Subcutaneous adipose tissue (tissue), 4 donors: Measurements from ENCODE around the gene TBC1D16. TPM values are rescaled to one million over a fixed set of nuclear protein-coding genes. Genes with fewer than 3 reads are reported as not detected.

ENCODE experiments used
- total RNA-seq, 4 donors: library from RNA; depleted of rRNA; stranded (reverse); fragments of >200 nt; gene quantifications; one replicate each; pipeline ENCODE4 v1.1.0, GENCODE V29; 2016
- TF ChIP-seq, protein P1 (sequence below): fragments of 450-650 bp; IDR thresholded peaks from one replicate; pipeline ENCODE4 v1.5.1; 2016; ENCODE audit warnings: low read depth, mild to moderate bottlenecking, control low read depth, antibody characterized with exemption, moderate library complexity

TBC1D16 gene
- total RNA-seq, 4 donors from 2014 or later = 43.5 to 115 (median 60.5) TPM

DNA sequence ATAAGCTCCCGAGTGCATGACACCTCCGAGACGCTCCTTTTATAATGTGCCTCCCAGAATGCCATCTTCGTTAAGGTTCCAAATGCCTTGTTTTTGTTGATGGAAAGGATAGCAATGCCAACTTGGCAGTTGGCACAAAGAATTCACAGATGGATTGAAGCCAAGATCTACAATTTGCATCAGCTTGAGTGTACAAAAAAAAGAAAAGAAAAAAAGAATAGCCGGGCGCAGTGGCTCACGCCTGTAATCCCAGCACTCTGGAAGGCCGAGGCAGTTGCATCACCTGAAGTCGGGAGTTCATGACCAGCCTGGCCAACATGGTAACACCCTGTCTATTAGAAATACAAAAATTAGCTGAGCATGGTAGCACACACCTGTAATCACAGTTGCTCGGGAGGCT is 7.6 kb downstream of the TBC1D16 start:
- TF ChIP-seq, protein P1, sequence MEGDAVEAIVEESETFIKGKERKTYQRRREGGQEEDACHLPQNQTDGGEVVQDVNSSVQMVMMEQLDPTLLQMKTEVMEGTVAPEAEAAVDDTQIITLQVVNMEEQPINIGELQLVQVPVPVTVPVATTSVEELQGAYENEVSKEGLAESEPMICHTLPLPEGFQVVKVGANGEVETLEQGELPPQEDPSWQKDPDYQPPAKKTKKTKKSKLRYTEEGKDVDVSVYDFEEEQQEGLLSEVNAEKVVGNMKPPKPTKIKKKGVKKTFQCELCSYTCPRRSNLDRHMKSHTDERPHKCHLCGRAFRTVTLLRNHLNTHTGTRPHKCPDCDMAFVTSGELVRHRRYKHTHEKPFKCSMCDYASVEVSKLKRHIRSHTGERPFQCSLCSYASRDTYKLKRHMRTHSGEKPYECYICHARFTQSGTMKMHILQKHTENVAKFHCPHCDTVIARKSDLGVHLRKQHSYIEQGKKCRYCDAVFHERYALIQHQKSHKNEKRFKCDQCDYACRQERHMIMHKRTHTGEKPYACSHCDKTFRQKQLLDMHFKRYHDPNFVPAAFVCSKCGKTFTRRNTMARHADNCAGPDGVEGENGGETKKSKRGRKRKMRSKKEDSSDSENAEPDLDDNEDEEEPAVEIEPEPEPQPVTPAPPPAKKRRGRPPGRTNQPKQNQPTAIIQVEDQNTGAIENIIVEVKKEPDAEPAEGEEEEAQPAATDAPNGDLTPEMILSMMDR = no peak

DNA sequence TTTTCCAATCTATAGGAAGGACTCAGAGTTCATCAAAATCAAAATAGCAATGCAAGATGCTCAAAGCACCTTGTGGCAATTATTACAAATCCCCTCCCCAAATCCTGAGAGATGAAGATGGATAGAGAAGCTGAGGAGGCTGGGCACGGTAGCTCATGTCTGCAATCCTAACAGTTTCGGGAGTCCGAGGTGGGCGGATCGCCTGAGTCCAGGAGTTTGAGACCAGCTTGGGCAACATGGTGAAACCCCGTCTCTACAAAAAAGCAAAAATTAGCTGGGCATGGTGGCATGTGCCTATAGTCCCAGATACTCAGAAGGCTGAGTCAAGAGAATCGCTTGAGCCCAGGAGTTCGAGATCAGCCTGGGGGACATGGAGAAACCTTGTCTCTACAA is 8.6 kb downstream of the TBC1D16 start:
- TF ChIP-seq, protein P1 = no peak

DNA sequence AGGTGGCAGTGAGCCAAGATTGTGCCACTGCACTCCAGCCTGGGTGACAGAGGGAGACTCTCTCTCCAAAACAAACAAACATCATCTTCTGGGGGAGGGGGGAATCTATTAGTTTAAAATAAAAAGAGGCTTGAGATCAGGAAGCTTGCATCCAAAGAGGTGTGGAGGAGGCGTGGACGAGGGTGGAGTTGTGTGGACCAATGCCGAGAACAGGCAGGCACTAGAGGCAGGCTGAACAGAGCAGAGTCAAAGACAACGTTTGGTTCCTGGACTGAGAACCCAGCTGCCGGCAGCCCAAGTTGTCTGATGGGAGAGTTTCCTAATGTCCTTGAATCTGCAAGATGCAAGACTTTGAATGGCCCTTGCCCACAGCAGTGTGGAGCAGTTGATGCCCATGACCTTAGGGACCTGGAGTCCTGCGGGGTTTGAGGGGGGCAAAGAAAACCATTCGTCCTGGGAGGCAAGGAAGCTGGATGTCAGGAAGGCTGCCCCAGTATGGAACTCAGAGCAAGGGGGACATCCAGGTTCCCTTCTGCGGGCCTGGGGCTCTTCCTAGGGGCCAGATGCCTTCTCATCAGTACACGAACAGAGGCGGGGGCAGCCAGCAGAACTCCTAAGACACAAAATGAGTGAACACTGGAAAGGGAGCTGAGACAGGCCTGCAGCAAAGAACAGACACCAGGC is 9.2 kb downstream of the TBC1D16 start:
- TF ChIP-seq, protein P1 = no peak

DNA sequence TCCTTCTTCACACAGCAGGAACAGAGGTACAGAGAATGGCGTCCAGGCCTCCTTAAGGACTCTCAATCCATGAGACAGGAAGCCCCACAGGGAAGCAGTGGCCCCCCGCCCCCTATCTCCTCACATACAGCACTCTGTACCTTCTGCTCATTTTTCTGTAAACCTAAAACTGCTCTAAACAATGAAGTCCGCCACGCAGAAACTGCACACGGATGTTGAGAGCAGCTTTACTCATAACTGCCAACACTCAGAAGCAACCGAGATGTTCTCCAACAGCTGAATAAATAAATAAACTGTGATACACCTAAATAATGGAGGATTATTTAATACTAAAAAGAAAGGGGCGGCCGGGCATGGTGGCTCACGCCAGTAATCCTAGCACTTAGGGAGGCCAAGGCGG is 9.9 kb downstream of the TBC1D16 start:
- TF ChIP-seq, protein P1 = no peak

DNA sequence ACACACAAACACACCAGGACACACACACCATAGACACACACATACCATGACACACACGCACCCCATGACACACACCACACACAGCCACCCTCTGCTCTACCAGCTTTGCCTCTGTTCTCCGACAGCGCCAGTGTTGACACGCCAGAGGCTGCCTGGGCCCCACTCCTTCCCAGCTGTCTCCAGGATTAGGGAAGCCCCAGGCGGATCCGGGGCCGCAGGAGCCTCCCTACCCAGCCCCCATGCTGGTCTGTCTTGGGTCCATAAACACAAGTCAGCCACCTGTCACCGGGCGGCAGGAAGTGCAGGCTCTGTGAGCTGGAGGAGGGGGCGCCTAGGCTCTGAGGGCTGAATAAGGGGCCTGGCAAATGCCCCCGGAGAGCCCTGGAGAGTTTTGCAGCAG is 10.5 kb downstream of the TBC1D16 start:
- TF ChIP-seq, protein P1 = no peak

DNA sequence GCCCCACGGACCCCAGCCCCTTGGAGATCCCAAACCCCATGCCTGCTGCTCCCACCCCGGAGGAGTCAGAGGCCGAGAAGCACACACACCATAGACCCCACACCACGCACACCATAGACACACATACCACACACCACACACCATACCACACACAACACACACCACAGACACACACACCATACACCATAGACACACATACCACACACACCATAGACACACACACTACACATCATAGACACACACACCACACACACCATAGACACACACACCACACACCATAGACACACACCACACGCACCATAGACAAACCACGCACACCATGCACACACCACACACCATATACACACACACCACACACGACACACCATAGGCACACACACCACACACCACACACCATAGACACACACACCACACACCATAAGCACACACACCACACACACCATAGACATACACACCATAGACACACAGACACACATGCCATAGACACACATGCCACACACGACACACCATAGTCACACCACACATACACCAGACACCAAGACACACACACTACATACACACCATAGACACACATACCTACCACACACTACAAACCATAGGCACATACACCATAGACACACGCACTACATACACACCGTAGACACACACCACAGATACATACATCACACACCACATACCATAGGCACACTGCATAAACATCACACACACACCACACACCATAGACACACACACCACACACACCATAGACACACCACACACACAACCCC is 11.3 kb downstream of the TBC1D16 start:
- TF ChIP-seq, protein P1 = no peak

DNA sequence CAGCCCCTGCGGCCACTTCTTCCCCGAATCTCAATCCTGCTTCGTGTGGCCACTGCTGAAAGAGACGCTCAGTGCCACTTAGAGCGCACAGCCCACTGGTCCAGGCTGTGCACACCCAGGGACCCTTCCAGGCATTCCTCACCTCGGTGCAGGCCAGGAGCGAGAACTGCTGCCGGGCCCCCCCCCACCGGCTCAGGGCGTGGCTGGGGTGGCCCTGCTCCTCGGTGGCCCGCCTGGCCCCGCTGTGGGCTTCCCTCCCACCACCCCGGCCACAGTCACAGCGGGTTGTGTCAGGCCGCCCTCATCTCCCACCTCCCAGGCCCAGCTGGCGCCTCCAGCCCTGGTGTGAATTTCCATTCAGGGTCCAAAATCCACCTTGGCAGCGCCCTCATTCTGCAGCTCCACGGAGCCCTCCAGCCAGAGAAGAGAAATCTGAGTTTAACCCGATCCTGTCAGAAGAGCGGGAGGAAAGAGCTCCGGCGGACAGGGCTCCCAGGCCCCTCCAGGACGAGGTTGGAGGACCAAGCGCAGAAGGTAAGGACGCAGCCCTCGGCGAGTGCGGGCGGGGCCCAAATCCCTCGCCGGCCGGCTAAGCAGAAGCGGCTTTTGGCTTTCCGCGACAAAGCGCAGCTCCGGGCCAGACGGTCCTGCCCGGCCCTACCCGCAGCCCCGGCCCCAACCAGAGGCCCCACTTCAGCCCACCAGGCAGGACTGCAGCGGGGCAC is 12.0 kb downstream of the TBC1D16 start:
- TF ChIP-seq, protein P1 = no peak
